ENCODE data around the gene CANX. TPM values are rescaled to one million over a fixed set of nuclear protein-coding genes. Genes with fewer than 3 reads are reported as not detected.

The CANX gene
- total and polyA plus RNA-seq, 2 of the 13 experiments (the other 11 are each of a cell fraction or from before 2014, with no cell fraction given), result 477 to 680 TPM

DNA sequence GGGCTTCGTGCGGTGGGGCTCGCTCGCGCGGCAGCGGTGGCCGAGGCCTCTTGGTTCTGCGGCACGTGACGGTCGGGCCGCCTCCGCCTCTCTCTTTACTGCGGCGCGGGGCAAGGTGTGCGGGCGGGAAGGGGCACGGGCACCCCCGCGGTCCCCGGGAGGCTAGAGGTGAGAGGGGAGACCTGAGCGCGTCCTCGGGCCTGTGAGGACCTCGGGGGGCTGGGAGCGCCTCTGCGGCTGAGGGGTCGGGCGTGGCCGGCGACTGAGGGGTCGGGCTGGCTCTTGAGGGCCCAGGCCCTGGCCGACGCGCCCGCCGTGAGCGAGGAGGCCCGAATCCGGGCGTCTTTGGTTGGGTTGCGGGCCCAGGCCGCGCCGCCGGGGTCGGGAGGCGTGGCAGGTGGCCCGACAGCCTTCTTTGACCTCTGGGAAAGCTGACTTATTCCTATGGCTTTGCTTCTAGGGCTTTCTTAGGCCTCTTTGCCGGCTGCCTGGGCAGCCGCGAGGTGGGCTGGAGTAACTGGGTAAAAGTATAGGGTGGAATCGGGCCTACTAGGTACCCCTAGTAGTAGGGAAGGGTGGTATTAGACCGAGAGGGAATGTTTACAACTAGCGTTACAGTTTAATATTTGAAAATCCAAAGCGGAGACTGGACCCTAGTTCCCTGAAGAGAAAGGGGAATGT, at the start of gene CANX (continued):
- peak; percentile 80; the same call in 1 of the 2 replicates for TF ChIP-seq REXO4 (CRISPR knock-in tag; IDR thresholded peaks at IDR 0.05; ENCODE audit: borderline replicate concordance)
- TF ChIP-seq MYNN (CRISPR knock-in tag; IDR thresholded peaks at IDR 0.05; ENCODE audit: low read depth), result peak; percentile 65; the same call in 1 of the 2 replicates
- TF ChIP-seq ZNF3 (CRISPR knock-in tag; IDR thresholded peaks at IDR 0.05), result no peak
- no peak for TF ChIP-seq ATM (IDR thresholded peaks at IDR 0.05; ENCODE audit: borderline replicate concordance)
- TF ChIP-seq SAP130 (CRISPR knock-in tag; IDR thresholded peaks at IDR 0.05; ENCODE audit: low read depth), result peak; percentile 12
- TF ChIP-seq ZNF773 (CRISPR knock-in tag; IDR thresholded peaks at IDR 0.05; ENCODE audit: borderline replicate concordance), result peak; percentile 80; the same call in 1 of the 2 replicates
- TF ChIP-seq, protein P1, sequence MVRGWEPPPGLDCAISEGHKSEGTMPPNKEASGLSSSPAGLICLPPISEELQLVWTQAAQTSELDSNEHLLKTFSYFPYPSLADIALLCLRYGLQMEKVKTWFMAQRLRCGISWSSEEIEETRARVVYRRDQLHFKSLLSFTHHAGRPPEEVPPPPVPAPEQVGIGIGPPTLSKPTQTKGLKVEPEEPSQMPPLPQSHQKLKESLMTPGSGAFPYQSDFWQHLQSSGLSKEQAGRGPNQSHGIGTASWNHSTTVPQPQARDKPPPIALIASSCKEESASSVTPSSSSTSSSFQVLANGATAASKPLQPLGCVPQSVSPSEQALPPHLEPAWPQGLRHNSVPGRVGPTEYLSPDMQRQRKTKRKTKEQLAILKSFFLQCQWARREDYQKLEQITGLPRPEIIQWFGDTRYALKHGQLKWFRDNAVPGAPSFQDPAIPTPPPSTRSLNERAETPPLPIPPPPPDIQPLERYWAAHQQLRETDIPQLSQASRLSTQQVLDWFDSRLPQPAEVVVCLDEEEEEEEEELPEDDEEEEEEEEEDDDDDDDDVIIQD (CRISPR knock-in tag; IDR thresholded peaks at IDR 0.05; ENCODE audit: low read depth), result 0 out of 2 replicates have a peak, but pooled peaks have one; percentile 2
- TF ChIP-seq, protein P2, sequence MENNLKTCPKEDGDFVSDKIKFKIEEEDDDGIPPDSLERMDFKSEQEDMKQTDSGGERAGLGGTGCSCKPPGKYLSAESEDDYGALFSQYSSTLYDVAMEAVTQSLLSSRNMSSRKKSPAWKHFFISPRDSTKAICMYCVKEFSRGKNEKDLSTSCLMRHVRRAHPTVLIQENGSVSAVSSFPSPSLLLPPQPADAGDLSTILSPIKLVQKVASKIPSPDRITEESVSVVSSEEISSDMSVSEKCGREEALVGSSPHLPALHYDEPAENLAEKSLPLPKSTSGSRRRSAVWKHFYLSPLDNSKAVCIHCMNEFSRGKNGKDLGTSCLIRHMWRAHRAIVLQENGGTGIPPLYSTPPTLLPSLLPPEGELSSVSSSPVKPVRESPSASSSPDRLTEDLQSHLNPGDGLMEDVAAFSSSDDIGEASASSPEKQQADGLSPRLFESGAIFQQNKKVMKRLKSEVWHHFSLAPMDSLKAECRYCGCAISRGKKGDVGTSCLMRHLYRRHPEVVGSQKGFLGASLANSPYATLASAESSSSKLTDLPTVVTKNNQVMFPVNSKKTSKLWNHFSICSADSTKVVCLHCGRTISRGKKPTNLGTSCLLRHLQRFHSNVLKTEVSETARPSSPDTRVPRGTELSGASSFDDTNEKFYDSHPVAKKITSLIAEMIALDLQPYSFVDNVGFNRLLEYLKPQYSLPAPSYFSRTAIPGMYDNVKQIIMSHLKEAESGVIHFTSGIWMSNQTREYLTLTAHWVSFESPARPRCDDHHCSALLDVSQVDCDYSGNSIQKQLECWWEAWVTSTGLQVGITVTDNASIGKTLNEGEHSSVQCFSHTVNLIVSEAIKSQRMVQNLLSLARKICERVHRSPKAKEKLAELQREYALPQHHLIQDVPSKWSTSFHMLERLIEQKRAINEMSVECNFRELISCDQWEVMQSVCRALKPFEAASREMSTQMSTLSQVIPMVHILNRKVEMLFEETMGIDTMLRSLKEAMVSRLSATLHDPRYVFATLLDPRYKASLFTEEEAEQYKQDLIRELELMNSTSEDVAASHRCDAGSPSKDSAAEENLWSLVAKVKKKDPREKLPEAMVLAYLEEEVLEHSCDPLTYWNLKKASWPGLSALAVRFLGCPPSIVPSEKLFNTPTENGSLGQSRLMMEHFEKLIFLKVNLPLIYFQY (CRISPR knock-in tag; IDR thresholded peaks at IDR 0.05; ENCODE audit: borderline replicate concordance), result no peak; the same call in 1 of the 2 replicates
- no peak for TF ChIP-seq ZKSCAN5 (CRISPR knock-in tag; IDR thresholded peaks at IDR 0.05)
- peak; percentile 8; the same call in 1 of the 2 replicates for TF ChIP-seq SMAD1 (CRISPR knock-in tag; IDR thresholded peaks at IDR 0.05; ENCODE audit: borderline replicate concordance, low read depth)
- TF ChIP-seq MED13 (CRISPR knock-in tag; IDR thresholded peaks at IDR 0.05), result peak; percentile 90; the same call in 1 of the 2 replicates
- no peak for TF ChIP-seq SIX1 (CRISPR knock-in tag; IDR thresholded peaks at IDR 0.05; ENCODE audit: borderline replicate concordance)
- 0 out of 2 replicates have a peak, but pooled peaks have one; percentile 22 for TF ChIP-seq WIZ (CRISPR knock-in tag; IDR thresholded peaks at IDR 0.05)
- no peak for TF ChIP-seq CREM (IDR thresholded peaks at IDR 0.05)
- no peak for TF ChIP-seq CREM (CRISPR knock-in tag; IDR thresholded peaks at IDR 0.05)
- no peak for TF ChIP-seq ZNF569 (CRISPR knock-in tag; IDR thresholded peaks at IDR 0.05; ENCODE audit: borderline replicate concordance)
- TF ChIP-seq NR2C2 (CRISPR knock-in tag; IDR thresholded peaks at IDR 0.05; ENCODE audit: borderline replicate concordance), result peak; percentile 60; the same call in 1 of the 2 replicates
- TF ChIP-seq SYNCRIP (IDR thresholded peaks at IDR 0.05; ENCODE audit: insufficient read depth, low read depth, low read length), result no peak

All from HepG2 (cell line).